C4-2B (cell line): Measurements from ENCODE around the gene CDT1.

ENCODE experiments used
- H3K27ac ChIP-seq: fragments of 450-650 bp; 2 replicates; pipeline ENCODE4 v1.5.1; 2017
- ZFX ChIP-seq: fragments of 450-650 bp; IDR thresholded peaks from 2 replicates; pipeline ENCODE4 v1.6.1; 2017
- TF ChIP-seq, protein P1 (sequence below): fragments of 450-650 bp; conservative IDR thresholded peaks from 2 replicates; pipeline ENCODE4 v1.5.1; 2017; ENCODE audit warnings: mild to moderate bottlenecking

CDT1 gene

DNA sequence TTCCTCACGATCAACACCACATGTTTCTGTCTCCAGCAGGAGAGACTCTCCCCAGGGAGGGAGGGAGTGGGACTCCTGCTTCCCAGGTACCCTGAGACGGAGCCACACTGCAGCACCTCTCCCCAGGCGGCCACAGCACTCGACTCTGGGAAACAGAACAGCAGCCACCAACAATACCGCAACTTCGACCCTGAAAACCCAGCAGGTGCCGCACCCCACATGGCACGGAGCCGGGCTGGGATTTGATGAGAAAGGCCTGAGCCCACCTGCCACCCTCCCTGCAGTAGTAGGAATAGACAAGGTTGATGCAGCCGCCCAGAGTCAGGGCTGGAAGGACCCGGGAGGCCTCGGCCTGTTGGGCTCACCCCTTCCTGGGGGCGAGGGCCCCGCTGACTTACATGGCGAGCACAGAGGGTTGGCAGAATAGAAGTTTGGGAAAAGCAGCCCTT is 38.7 kb downstream of the CDT1 start:
- H3K27ac ChIP-seq, result no peak overlapping the region
- TF ChIP-seq ZFX, result no peak
- TF ChIP-seq, protein P1, sequence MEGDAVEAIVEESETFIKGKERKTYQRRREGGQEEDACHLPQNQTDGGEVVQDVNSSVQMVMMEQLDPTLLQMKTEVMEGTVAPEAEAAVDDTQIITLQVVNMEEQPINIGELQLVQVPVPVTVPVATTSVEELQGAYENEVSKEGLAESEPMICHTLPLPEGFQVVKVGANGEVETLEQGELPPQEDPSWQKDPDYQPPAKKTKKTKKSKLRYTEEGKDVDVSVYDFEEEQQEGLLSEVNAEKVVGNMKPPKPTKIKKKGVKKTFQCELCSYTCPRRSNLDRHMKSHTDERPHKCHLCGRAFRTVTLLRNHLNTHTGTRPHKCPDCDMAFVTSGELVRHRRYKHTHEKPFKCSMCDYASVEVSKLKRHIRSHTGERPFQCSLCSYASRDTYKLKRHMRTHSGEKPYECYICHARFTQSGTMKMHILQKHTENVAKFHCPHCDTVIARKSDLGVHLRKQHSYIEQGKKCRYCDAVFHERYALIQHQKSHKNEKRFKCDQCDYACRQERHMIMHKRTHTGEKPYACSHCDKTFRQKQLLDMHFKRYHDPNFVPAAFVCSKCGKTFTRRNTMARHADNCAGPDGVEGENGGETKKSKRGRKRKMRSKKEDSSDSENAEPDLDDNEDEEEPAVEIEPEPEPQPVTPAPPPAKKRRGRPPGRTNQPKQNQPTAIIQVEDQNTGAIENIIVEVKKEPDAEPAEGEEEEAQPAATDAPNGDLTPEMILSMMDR, result no peak

DNA sequence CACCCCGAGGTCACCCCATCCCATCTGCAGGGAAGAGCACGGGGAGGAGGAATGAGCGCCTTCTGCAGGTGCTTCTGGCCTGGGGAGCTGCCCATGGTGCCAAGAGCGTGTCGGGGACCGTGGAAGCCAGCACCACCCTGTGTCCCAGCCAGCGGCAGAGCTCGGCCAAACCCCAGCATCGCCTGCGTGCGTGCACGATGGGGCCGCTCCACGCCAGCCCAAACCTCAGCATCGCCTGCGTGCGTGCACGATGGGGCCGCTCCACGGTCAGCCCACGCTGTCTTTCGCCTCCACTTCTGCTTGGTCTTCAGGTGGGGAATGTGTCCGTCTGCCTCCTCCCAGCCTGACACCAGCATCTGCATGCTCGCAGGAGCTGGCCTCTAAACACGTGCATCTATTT is 39.2 kb downstream of the CDT1 start:
- H3K27ac ChIP-seq, result no peak overlapping the region
- no peak for TF ChIP-seq ZFX
- TF ChIP-seq, protein P1, result no peak

DNA sequence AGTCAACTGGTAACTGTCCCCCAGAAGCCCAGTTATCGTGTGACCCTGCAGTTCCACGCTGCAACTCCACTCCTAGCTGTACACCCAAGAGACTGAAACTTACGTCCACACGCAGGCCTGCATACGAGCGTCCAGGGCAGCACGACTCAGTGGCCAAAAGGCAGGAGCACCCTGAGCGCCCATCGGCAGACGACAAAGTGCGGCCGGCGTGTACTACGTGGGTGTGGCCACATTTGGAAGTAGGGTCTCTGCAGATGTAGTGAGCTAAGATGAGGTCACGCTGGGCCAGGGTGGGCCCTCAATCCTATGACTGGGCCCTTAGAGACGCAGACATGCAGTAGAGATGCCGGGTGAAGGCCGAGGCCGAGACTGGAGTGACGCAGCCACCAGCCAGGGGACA is 39.7 kb downstream of the CDT1 start:
- H3K27ac ChIP-seq, result no peak overlapping the region
- TF ChIP-seq, protein P1, result no peak
- TF ChIP-seq ZFX, result no peak

DNA sequence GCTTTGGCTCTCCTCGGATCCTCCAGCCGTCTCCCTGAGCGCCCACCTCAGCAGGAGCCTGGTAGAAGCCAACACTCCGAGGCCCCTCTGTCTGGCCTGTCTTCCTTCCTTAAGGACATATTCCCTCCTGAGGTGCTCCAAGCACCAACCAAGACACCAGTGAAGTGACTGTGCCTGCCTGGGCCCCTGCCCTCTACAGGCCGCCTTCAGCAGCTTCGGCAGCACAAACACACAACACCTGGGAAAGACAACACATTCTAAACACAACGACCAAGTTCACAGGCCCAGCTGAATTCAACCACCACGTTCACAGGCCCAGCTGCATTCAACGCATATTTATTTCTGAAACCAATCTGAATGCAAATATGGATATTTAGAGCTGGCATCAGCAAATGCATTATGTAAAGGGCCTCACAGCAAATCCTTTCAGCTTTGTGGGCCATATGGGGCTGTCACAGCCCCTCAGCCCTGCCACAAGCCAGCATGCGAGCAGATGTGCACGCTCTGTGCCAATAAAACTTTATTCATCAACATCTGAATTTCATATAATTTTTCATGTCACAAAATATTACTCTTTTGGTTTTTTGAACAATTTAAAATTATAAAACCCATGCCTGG is 40.9 kb downstream of the CDT1 start:
- TF ChIP-seq ZFX, result no peak
- TF ChIP-seq, protein P1, result no peak; the same call in 1 of the 2 replicates
- no peak overlapping the region for H3K27ac ChIP-seq

DNA sequence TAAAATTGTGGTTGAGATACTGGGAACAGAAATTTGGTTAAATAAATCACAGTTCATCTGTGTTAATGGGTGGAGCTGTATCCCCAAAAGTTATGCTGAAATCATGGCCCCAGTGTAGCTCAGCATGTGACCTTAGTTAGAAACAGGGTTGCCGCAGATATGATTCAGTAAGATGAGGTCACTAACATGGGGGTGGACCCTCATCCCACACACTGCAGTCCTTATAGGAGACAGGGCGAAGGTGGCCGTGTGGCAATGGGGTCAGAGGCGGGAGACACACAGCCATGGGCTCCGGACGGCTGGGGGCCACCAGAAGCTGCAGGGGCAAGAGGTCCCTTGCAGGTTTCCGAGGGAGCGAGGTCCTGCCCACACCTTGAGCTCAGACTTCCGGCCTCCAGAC is 42.5 kb downstream of the CDT1 start:
- TF ChIP-seq ZFX, result no peak
- TF ChIP-seq, protein P1, result no peak
- no peak overlapping the region for H3K27ac ChIP-seq

DNA sequence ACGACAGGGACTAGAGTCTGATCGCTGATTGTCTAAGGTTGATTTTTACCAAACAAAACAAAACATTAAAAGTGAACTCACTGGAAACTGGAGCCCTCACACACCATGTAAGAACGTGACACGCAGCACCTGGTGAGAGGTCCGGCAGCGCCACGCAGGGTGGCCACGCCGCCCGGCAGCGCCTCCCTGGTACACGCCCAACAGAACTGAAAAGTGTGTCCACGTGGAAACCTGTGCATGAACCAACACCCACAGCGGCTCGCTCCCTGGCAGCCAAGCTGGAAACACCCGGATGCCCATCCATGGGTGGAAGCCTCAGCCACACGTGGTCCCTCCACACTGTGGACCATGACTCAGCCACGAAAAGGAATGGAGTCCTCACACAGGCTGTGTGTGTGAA is 44.1 kb downstream of the CDT1 start:
- no peak overlapping the region for H3K27ac ChIP-seq
- no peak for TF ChIP-seq ZFX
- TF ChIP-seq, protein P1, result no peak

DNA sequence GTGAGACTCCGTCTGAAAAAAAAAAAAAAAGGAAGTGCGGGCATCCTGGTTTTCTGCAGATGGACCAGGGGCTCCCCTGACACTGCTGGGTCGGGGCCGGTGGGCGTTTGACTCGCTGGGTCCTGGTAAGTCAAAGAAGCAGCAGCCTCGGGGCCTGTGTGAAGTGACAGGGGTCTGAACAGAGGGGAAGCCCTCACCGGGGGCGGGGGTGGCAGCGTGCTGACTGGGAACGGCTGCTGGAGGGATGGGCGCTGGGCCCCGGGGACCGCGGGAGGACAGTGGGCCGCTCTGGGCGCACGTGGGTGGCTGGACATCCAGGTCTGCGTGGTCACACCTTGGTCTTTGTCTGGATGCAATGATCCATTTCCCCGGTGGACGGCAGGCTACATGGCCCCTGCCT is 45.0 kb downstream of the CDT1 start:
- no peak overlapping the region for H3K27ac ChIP-seq
- no peak for TF ChIP-seq ZFX

DNA sequence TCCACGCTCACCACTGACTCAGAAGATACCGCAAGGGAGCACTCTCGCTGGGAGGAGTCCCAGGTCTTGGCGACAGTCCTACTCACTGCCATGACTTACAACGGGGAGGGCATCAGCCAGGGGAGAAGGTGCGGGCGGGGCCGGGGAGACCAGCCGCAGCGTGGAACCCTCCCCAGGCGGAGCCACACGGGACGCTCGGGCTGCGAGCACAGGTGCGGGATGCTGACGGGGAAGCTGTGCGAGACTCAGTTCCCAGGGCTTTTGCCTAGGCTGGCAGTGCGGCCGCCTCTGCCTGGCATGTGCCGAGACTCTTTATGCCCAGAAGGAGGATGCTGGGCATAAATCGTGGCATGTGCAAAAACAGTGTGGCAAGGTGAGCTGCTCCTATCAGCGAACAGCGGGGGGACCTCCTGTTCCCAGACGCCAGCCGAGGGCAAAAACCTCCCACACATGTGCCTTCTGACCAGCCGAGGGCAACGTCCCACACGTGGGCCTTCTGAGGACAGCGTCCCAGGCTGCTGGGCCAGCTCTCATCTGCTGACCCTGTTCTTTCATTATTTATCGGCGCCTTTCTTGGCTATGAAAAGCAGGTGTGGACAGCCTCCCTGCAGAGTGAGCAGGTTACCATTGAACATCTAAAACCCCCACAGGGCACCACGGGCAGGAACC is 47.1 kb downstream of the CDT1 start:
- no peak overlapping the region for H3K27ac ChIP-seq
- TF ChIP-seq ZFX, result no peak
- TF ChIP-seq, protein P1, result no peak
